ENCODE results near the gene ADAMTSL1.

The ADAMTSL1 gene

DNA sequence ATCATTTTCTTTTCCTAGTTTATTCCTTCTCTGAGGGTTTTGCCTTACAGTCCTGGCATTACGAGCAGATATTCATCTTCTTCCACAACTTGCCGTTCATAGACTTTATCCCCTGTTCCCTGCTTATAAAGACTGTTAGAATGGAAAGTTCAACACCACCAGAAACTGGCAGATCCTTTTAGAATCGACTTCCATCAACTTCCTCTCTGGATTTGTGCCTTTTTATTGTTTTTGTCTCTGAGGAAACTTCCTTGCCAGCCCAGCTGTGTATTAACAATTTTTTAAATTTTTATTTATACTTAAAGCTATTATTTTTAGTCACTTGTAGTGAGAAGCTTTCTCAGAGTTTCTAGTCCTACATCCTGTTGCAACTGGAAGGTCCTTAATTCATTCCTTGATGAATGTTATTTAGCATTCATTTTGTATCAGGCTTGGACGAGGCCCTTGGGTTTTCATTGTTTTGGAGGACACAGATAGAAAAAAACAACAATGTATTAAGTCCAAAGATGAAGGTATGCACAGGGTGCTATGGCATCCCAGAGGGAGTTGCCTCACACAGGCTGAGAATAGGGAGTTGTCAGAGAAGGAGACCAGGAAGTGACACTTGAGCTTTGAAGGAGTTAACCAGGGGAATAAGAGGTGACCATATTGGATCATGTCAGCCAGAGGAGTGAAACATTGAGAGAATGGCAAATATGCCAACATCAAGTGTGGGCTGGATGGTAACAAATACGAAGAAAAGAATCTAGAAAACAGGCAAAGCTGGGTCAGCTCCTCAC lies 81.3 kb downstream of the ADAMTSL1 start:
- DNase-seq (ENCODE audit: low read depth in 2 of 2), result no peak

DNA sequence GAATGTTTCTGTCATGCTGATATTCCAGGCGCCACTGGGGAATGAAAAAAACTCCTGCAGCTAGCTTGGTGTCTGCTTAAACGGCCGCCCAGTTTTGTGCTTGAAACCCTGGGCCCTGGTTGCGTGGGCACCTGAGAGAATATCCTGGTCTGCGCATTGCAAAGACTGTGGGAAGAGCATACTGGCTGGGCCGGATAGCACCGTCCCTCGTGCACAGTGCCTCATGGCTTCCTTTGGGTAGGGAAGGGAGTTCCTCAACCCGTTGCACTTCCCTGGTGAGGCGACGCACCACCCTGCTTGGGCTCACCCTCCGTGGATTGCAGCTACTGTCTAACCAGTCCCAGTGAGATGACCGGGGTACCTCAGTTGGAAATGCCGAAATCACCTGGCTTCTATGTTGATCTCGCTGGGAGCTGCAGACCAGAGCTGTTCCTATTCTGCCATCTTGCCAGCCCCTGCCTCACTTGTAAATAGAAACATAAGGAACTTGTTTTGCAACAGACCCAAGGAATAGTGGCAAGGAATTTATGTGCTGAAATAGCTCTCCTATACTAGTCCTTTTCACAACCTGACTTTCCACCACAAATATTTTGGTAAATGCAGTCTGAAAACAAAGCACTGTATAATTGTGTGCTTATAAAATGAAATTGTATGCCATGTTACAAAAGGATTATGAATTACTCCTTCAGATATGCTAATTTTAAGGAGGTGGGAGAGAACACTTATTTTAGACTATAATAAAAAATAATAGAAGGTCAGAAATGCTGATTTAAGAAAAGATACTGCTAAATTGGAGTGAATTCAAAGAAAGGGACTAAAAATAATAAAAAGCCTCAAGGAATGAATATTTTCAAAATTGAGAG lies 90.3 kb downstream of the ADAMTSL1 start:
- DNase-seq (ENCODE audit: low read depth in 2 of 2), result no peak

DNA sequence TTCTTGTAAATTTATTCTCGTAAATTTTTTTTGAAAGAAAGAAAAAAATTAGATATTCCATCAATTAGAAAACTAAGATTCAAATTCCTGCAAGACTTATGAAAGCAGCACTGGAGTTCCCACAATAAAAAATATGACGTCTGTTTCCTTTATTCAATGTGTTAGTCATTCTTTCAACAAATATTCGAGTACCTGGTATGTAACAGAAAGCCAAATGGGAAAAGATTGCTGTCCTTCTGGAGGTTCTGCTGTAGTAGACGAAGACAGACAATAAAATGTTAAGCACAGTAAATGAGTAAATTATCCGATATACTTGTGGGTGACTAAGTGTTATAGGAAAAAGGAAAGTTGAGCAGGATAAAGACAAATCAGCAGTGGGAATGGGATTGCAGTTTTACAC lies 92.2 kb downstream of the ADAMTSL1 start:
- DNase-seq (ENCODE audit: low read depth in 2 of 2), result no peak

DNA sequence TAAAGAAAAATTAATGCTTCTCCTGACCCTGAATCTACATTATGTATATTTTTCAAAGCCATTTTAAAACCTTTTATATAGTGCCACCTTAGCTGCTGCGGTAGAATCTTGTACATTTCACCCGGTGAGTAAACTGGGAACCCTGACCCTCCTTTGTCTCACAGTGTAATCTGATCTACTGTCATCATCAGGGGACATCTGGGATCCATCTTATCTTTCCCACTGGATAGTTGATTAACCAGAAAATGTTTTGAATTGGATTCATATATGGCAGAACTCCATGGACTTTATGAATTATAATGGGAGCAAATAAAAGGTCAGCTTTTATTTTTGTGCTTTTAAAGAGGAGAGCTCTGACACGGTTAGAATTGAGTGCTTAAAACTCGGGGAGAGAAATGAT lies 95.0 kb downstream of the ADAMTSL1 start:
- DNase-seq (ENCODE audit: low read depth in 2 of 2), result no peak

DNA sequence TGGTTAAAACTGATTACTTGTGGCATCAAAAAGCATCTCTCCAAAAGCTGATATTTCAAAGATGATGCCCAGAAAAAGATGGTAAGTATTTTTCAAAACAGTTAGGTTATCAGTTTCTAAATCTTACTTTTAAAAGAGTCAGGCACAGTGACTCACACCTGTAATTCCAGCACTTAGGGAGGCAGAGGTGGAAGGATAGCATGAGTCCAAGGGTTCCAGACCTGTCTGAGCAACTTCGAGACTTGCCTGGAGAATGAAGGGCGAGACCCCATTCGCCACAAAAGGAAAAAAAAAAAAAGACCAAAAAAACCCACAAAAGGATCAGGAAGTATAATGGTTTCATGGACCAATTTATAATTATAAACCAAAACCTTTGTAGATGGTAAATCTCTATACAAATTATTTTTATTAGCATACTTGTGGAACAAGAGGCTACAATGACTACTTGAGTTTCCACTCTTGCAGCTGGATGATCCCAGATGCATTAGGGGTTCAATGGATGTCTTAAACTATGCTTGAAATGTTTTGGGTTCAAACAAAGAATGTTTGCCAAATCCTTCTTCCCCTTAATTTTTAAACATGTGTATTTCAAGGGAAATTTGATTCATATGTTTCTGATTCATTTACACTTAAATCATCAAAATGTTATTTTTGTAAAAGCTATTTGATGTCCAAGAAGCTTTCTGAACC lies 96.1 kb downstream of the ADAMTSL1 start:
- no peak for DNase-seq (ENCODE audit: low read depth in 2 of 2)

DNA sequence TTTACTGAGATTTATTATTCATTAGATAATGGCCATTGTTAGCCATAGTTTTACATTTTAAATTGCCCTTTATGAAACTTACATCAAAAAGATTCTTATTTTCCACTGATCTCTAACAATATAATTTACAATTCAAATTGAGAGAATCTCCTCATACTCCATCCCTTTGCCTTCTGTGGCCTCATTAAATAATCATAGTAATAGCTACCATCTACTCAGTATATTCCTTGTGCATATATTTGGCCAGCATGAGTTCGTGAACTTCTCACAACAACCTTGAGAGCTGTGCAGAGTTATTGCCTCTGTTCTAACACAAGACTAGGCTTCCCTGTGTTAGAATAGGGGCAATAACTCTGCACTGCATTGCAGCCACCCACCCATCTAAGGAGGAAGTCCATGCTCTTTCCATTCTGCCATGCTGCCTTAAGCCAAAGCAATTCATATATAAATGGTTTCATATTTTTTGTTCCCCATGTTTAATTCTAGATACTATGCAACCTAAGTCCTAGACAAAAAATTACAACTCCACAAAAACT lies 99.1 kb downstream of the ADAMTSL1 start:
- no peak for DNase-seq (ENCODE audit: low read depth in 2 of 2)

DNA sequence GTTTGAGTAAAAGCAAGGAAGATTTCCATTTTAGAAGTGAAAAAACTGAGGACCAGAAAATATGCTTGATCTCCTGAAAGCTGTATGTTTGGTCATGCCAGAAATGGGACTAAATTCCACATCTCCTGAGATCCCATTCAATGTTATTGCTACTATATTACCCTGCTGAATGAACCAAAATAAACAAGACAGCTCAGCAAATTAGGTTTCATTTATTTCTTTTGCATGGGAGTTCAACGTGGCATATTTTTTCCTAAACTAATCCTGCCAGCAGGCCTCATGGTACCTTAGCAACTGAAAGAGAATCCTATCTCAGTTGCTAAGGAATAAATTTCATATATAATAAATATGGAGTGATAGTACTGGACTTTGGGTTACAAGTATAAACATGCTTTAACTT lies 101.7 kb downstream of the ADAMTSL1 start:
- DNase-seq (ENCODE audit: low read depth in 2 of 2), result no peak

DNA sequence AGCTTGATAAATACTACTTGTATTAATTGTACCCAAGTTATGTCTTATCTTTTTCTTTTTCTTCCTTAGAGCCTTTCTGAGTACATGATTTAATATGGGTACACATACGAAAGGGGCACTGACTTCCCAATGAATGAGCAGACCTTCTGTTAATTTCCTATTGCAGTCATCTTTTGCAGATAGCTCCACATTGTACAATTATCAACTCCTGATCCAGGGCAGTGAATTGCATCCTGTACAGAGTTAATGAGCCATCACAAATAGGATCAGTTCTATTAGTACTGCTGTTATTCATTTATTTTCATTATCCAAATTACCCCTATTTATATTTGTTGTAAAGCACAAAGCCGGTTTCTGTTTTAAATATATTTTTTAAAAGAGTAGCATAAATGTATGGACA lies 105.6 kb downstream of the ADAMTSL1 start:
- no peak for DNase-seq (ENCODE audit: low read depth in 2 of 2)

DNA sequence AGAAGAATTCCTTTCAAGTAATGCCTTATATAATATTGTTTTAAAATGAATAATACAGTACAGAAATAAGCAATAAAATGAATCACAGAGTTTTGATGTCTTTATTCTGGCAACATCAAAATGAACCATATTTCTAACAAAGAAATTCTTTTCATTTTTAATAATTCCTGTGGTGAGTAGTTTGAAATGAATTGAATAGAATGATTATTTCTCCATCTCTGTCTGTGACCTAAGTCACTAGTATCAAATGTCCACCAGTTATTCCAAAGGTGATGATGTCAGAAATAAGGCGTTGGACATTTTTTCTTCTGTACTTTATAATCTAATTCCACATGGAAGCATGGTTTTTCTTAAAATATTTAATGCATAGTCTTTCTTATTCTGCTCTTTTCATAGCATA lies 106.2 kb downstream of the ADAMTSL1 start:
- DNase-seq (ENCODE audit: low read depth in 2 of 2), result no peak

DNA sequence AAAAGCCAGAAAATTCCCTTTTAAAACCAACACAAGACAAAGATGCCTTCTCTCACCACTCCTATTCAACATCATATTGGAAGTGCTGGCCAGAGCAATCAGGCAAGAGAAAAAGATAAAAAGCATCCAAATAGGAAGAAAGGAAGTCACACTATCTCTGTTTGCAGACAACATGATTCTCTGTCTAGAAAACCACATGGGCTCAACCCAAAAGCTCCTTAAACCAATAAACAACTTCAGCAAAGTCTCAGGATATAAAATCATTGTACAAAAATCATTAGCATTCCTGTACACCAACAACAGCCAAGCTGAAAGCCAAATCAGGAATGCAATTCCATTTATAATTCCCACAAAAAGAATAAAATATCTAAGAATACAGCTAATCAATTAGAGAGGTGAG lies 112.0 kb downstream of the ADAMTSL1 start:
- no peak for DNase-seq (ENCODE audit: low read depth in 2 of 2)

DNA sequence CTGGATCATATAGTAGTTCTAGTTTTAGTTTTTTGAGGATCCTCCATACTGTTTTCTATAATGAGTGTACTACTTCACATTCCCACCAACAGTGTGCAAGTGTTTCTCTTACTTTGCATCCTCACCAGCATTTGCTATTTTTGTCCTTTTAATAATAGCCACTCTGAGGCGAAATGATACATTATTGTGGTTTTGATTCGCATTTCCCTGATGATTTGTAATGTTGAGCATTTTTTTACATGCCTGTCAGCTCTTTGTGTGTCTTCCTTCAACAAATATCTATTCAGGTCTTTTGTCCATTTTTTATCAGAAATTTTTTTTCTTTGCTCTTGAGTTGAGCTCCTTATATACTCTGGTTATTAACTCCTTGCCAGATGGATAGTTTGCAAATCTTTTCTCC lies 114.0 kb downstream of the ADAMTSL1 start:
- no peak for DNase-seq (ENCODE audit: low read depth in 2 of 2)

DNA sequence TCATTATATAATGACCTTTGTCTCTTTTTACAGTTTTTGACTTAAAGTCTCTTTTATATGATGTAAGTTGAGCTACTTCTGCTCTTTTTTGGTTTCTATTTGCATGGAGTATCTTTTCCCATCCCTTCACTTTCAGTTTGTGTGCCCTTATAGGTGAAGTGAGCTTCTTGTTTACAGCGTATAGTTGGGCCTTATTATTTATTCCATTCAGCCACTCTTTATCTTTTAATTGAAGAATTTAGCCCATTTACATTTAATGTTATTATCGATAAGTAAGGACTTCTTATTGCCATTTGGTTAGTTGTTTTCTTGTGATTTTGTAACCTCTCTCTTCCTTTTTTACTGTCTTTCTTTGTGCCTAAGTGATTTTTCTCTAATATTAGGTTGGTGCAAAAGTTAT lies 117.3 kb downstream of the ADAMTSL1 start:
- no peak for DNase-seq (ENCODE audit: low read depth in 2 of 2)

DNA sequence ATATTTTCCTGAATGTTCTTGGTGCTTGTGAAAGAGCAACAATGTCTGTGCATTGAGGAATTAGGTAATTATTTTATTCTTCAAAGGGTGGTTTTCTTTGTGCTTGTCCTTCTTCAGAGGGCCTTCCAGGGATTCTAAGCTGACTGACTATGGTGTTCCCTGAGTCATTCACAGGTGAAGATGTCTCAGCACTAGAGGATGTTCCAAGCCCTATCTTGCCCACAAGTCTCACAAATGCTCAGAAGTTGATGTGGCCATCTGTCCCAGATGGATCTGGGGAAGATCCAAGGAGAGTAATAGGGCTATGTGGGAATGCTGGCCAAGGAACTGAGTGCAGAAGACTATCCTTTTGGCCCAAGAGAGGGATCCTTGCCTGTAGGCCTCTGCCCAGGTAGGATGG lies 120.9 kb downstream of the ADAMTSL1 start:
- no peak for DNase-seq (ENCODE audit: low read depth in 2 of 2)

DNA sequence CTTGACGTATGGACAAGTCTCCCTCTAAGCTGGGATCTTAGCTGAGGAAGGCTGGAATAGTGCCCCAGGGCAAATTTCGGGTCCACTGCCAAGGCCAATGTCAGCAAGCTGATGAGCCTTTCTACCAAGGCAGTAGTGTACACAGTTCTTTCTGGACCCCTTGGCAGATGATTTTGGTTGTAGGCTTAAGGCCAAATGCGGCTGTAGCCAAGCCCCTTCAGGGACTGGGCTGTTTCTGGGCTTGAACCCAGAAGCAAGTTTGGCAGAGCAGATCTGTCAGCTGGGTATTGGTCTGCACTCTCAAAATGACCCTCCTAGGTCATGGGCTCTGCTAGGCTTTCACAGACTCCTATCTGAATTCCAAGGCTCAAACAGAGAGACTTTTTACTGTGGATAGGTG lies 121.6 kb downstream of the ADAMTSL1 start:
- no peak for DNase-seq (ENCODE audit: low read depth in 2 of 2)

DNA sequence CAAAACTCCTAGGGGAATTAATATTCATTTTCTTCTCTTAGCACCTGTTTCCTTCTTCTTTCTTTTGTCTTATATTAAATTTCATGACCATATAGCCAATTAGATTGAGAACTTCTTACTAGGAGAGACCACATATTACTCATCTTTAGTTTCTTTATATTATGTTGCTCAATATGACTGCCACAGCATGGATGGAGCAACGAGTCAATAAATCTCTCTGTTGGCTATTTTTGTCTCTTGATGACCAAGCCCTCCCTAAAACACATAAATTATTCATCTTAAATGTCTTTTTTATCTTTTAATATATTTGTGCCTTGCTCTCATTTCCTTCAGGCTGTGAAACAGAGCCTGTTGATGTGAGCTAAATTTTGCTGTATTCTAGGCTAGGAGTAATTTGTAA lies 123.0 kb downstream of the ADAMTSL1 start:
- DNase-seq (ENCODE audit: low read depth in 2 of 2), result no peak

DNA sequence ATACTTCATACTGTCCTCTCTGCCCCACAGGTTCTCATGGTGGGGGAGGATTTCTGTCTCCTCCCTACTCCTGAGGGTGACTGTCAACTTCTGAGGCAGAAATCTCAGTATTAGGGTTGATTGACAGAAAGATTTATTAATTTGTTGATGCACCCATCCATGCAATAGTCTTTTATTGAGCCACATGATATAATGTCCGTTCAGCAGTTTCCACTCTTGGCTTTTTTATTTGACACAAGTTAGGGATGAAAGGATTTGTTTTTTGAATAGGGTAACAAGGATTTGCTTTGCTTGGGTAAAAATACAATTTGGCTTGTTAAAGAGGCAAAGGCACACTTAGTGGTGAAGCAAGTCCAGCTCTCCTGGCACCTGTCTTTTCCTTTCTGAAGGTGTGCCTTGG lies 125.0 kb downstream of the ADAMTSL1 start:
- DNase-seq (ENCODE audit: low read depth in 2 of 2), result no peak

DNA sequence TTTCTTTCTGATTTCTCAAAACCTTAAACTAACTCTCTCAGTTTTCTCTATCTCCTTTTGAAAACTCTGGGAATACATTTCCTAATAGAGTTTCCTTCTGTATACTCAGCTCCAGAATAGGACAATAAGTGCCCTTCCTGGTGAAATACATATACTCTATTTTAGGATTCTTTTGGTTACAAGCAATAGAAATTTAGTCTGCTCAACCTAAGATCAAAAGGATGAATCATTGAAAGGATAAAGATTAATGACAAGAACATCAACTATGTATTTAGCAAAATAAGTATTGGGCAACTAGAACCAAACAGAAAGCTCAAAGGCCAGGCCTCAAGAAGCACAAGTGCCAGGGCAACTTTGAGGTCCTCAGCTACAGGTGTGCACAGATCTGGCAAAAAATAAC lies 127.1 kb downstream of the ADAMTSL1 start:
- DNase-seq (ENCODE audit: low read depth in 2 of 2), result no peak

DNA sequence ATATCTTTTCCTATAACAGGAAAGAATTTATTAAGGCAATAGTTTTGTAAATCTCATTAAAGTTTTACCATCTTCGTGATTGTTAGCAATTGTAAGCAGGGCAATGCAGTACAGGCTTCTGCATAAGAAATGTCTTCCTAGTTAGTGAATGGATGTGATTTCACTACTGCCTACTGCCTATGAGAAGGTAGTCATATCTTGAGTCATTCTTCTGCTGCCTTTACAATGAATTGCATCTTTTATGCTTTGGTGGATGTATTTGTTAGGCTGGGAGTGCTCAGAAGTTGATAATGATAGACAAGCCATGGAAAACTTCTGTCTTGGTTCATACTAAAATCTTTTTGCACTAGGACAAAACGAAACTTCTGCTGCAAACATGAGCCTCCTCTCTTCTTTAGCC lies 128.0 kb downstream of the ADAMTSL1 start:
- DNase-seq (ENCODE audit: low read depth in 2 of 2), result no peak

DNA sequence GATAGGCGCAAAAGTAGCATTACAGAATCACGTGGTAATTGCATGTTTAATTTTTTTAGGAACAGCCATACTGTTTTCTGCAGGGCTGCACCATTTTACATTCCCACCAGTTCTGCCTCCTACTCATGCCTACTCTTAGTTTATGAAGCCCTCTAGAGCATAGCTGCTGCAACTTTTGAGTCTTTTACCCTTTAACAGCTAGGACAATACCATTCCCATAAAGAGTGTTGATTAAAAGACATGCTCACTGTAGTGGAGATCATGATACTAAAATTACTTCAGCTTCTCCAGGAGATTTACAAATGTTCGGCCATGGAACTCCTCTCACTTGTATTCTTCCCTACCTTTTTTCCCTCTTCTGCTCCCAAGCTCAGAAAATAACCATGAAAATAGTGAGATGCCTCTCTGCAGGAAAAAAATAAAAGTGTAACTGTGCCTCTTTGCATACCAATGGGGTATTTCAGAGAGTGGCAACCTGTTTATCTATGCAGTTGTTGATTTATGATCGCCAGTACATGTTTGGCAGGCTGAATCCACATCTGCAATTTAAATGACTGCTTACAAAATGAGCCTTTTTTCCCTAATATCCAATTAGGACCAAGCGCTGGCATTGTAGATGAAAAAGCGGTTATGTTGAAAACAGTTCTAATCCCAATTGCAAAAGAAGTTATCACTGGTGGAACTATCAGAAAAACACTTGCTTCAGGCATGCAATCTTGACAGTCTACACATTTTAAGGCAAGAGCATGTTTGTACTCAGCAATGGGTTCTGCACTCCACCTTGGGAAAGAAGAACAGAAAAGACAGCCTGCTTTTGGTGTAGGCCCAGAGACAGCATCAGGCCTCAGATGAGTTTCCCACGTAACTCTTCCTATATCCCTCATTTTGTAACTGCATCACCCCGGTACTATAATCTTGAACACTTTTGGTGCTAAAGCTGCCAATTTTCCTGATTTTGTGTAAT lies 131.1 kb downstream of the ADAMTSL1 start:
- no peak for DNase-seq (ENCODE audit: low read depth in 2 of 2)

DNA sequence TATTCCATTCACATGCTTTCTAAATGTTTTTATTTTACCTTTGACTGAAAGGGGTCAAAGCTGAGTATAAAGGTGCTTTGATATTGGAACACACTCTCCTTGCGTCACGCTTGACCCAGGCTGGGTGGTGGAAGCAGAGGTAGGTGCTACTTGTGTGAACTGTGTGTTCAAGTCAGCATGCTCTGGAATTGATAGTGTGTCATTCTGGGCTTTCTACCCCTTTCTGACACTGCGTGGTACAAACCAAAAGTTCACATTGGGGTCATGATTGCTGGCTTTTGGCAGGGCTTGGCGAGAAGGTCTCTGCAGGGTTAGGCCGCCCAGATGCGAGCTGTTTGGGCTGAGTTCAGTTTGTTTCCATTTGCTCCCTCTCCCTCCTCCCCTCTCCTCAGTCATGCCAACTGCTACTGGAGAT lies 131.8 kb downstream of the ADAMTSL1 start:
- DNase-seq (ENCODE audit: low read depth in 2 of 2), result no peak

DNA sequence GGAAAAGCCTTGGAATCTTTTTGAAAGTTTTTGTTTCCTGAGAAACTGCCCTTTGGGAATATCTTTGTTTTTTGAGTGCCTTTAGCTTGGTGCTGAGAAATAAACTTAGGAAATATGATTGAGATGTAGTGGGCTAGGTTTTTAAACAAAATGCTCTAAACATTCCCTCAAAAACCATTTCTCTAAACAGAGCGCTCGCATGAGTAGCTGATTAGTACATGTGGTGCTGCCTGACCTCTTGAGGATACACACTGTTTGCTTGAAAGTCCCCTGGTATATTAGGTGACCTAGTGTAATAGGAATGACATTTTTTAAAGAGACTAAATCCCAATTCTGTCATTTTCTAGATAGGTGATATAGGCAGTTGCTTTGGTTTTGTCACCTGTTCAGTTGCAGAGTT lies 132.3 kb downstream of the ADAMTSL1 start:
- no peak for DNase-seq (ENCODE audit: low read depth in 2 of 2)

All from stimulated activated CD8-positive, alpha-beta memory T cell treated with anti-CD3 and anti-CD28 coated beads, Interleukin-2, amount 100 ng/mL, for 1 hour (primary cell).